ENCODE results near the gene VTI1B. TPM values are rescaled to one million over a fixed set of nuclear protein-coding genes. Genes with fewer than 3 reads are reported as not detected.

Gene VTI1B
- total and polyA plus RNA-seq, 2 of the 4 experiments (the other 2 are of a cell fraction), result 61.8 to 90.2 TPM

DNA sequence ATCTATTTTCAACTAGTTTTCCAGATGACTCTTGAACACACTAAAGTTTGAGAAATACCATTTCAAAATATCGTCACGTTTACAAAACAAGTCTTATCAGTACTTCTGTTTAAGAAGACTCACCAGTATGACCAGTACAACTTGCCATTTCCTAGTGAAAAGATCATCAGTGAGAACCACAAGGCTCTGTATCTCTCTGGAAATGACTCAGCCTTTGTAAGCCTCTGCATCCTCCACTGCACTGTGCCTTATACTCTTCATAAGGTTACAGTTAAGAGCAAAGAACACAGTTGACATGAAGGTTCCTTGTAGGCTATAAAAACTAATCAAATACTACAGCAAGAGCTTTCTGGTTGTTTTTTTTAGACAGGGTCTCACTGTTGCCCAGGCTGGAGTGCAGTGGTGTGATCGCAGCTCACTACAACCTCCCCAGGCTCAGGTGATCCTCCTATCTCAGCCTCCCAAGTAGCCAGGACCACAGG is 5.7 kb upstream of the VTI1B start:
- ATAC-seq (ENCODE audit: low read depth) (peak; percentile 99), DNase-seq (peak; percentile 98)
- H3K27me3 ChIP-seq (ENCODE audit: control insufficient read depth, insufficient read depth, low read length), result no peaks in the 10 kb centered on the region
- intact Hi-C loops (cut with micrococcal nuclease), result no loop called here
- H3K4me3 ChIP-seq (ENCODE audit: insufficient read depth, low read depth, low read length), result no peak overlapping the region
- H3K79me1 ChIP-seq (ENCODE audit: low read depth in 1 of 2, low read length in 2 of 2), result peaks cover 33 to 38% of the 10 kb centered on the region in 2 experiments
- H2BK20ac ChIP-seq (ENCODE audit: low read depth, low read length), result peak overlapping the region; percentile 16; the same call in 1 of the 2 replicates
- ChIA-PET CTCF (no interaction called here), POLR2A (ENCODE audit: unreplicated experiment) (no interaction called here)
- no peaks in the 10 kb centered on the region for H3K9me3 ChIP-seq (ENCODE audit: control insufficient read depth, insufficient read depth, low read length)
- BruUV-seq (replicated peaks), result no TSS peak
- no peak overlapping the region for H4K5ac ChIP-seq (ENCODE audit: low read depth, low read length)
- H3K4ac ChIP-seq (ENCODE audit: low read depth, low read length), result no peak overlapping the region; the same call in 1 of the 2 replicates
- no peak overlapping the region; a peak in 1 of 4 replicates for H4K8ac ChIP-seq (ENCODE audit: low read depth in 2 of 2, low read length in 2 of 2)
- peak overlapping the region; percentile 76 for H2BK5ac ChIP-seq (ENCODE audit: low read depth, low read length, poor library complexity, severe bottlenecking)
- peak overlapping the region; percentile 68 for H3K27ac ChIP-seq (ENCODE audit: insufficient read depth, low read length)
- no peak overlapping the region; the same call in 1 of the 2 replicates for H3K14ac ChIP-seq (replicated peaks; ENCODE audit: low read depth, low read length)
- no peak overlapping the region for H4K91ac ChIP-seq (ENCODE audit: insufficient read depth, low read depth, low read length)
- 0 out of 2 replicates have a peak, but pooled peaks cover 2% of the 10 kb centered on the region for H3K4me1 ChIP-seq (ENCODE audit: control insufficient read depth, insufficient read depth, low read length)
- H3K36me3 ChIP-seq (ENCODE audit: control insufficient read depth, insufficient read depth, low read length), result peaks cover 20% of the 10 kb centered on the region
- H2AFZ ChIP-seq (replicated peaks; ENCODE audit: low read length, poor library complexity), result no peak overlapping the region
- no peak overlapping the region for H3K56ac ChIP-seq (ENCODE audit: extremely low read depth, insufficient read depth, low read length)
- no peak overlapping the region for H2AK9ac ChIP-seq (replicated peaks; ENCODE audit: low read depth, low read length, poor library complexity)
- dilution Hi-C loops (cut with HindIII; ENCODE audit: low sequenced_read_pairs, unreplicated experiment), result no loop called here
- H3K18ac ChIP-seq (ENCODE audit: low read depth, low read length), result no peak overlapping the region
- H3K23ac ChIP-seq (ENCODE audit: low read depth, low read length), result no peak overlapping the region
- peak overlapping the region; percentile 72; the same call in 1 of the 2 replicates for H3K4me2 ChIP-seq (ENCODE audit: low read depth, low read length)
- H2BK120ac ChIP-seq (ENCODE audit: low read depth, low read length), result no peak overlapping the region
- 0 out of 2 replicates have a peak overlapping the region, but pooled peaks have one; percentile 18 for H2AK5ac ChIP-seq (ENCODE audit: low read depth, low read length)
- WGBS, 2 experiments (ENCODE audit: extremely low coverage in 2 of 2, insufficient read length in 1 of 2), result no CpG with 5 or more reads among the region's 3 CpGs
- in situ Hi-C loops (cut with MboI; ENCODE audit: low sequenced_read_pairs), result no loop called here
- peak; percentile 66 for TF ChIP-seq CEBPB (IDR thresholded peaks at IDR 0.05; ENCODE audit: low read depth, low read length)
- TF ChIP-seq, protein P1, sequence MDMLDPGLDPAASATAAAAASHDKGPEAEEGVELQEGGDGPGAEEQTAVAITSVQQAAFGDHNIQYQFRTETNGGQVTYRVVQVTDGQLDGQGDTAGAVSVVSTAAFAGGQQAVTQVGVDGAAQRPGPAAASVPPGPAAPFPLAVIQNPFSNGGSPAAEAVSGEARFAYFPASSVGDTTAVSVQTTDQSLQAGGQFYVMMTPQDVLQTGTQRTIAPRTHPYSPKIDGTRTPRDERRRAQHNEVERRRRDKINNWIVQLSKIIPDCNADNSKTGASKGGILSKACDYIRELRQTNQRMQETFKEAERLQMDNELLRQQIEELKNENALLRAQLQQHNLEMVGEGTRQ (IDR thresholded peaks at IDR 0.05; ENCODE audit: low read depth, low read length), result no peak
- TF ChIP-seq BHLHE40 (IDR thresholded peaks at IDR 0.05; ENCODE audit: low read depth, low read length), result peak; percentile 97
- TF ChIP-seq MAZ (IDR thresholded peaks at IDR 0.05; ENCODE audit: borderline replicate concordance, low read depth, low read length), result no peak
- TF ChIP-seq RAD21 (IDR thresholded peaks at IDR 0.05; ENCODE audit: low read length), result no peak
- TF ChIP-seq, protein P2, sequence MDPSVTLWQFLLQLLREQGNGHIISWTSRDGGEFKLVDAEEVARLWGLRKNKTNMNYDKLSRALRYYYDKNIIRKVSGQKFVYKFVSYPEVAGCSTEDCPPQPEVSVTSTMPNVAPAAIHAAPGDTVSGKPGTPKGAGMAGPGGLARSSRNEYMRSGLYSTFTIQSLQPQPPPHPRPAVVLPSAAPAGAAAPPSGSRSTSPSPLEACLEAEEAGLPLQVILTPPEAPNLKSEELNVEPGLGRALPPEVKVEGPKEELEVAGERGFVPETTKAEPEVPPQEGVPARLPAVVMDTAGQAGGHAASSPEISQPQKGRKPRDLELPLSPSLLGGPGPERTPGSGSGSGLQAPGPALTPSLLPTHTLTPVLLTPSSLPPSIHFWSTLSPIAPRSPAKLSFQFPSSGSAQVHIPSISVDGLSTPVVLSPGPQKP (IDR thresholded peaks at IDR 0.05; ENCODE audit: borderline replicate concordance, low read depth, low read length), result no peak
- peak; percentile 82 for TF ChIP-seq FOS (IDR thresholded peaks at IDR 0.05; ENCODE audit: low read depth, low read length)
- TF ChIP-seq MXI1 (IDR thresholded peaks at IDR 0.05; ENCODE audit: borderline replicate concordance, low read depth, low read length), result no peak
- TF ChIP-seq, protein P3, sequence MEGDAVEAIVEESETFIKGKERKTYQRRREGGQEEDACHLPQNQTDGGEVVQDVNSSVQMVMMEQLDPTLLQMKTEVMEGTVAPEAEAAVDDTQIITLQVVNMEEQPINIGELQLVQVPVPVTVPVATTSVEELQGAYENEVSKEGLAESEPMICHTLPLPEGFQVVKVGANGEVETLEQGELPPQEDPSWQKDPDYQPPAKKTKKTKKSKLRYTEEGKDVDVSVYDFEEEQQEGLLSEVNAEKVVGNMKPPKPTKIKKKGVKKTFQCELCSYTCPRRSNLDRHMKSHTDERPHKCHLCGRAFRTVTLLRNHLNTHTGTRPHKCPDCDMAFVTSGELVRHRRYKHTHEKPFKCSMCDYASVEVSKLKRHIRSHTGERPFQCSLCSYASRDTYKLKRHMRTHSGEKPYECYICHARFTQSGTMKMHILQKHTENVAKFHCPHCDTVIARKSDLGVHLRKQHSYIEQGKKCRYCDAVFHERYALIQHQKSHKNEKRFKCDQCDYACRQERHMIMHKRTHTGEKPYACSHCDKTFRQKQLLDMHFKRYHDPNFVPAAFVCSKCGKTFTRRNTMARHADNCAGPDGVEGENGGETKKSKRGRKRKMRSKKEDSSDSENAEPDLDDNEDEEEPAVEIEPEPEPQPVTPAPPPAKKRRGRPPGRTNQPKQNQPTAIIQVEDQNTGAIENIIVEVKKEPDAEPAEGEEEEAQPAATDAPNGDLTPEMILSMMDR (conservative IDR thresholded peaks at IDR 0.05; ENCODE audit: low read depth, low read length), result no peak
- TF ChIP-seq MAFK (IDR thresholded peaks at IDR 0.05; ENCODE audit: low read depth, low read length), result peak; percentile 31; the same call in 1 of the 2 replicates
- no peak for TF ChIP-seq RFX5 (IDR thresholded peaks at IDR 0.05; ENCODE audit: low read depth, low read length)
- TF ChIP-seq RCOR1 (IDR thresholded peaks at IDR 0.05; ENCODE audit: insufficient replicate concordance, low read length), result no peak
- TF ChIP-seq NFE2L2 (IDR thresholded peaks at IDR 0.05; ENCODE audit: low read depth, low read length), result peak; percentile 63; the same call in 1 of the 2 replicates
- TF ChIP-seq POLR2A (IDR thresholded peaks at IDR 0.05; ENCODE audit: low read depth, low read length), result no peak
- TF ChIP-seq CHD1 (IDR thresholded peaks at IDR 0.05; ENCODE audit: low read depth, low read length), result no peak
- no peak for TF ChIP-seq SMC3 (IDR thresholded peaks at IDR 0.05; ENCODE audit: low read depth, low read length)
- no peak overlapping the region for H2BK15ac ChIP-seq (ENCODE audit: low read depth, low read length)
- peaks cover 4% of the 10 kb centered on the region; the same call in 1 of the 2 replicates for H4K20me1 ChIP-seq (ENCODE audit: insufficient read depth, low read length)
- peaks cover 4% of the 10 kb centered on the region; the same call in 1 of the 2 replicates for H3K9me1 ChIP-seq (ENCODE audit: insufficient read depth, low read length)
- H3K9ac ChIP-seq (ENCODE audit: low read depth, low read length), result no peak overlapping the region

All from IMR-90 (cell line).